ENCODE measurements around the gene RAB22A. TPM values are rescaled to one million over a fixed set of nuclear protein-coding genes. Genes with fewer than 3 reads are reported as not detected.
"Not testable (repeated sequence)": the region's sequence is repeated elsewhere in the genome, so short reads cannot be mapped to it uniquely, and the experiment has no call there.

The RAB22A gene
- total and polyA plus RNA-seq, 9 of the 15 experiments (the other 6 are each of a cell fraction or from before 2014, with no cell fraction given): 1.1 to 8.0 (median 6.7) TPM

DNA sequence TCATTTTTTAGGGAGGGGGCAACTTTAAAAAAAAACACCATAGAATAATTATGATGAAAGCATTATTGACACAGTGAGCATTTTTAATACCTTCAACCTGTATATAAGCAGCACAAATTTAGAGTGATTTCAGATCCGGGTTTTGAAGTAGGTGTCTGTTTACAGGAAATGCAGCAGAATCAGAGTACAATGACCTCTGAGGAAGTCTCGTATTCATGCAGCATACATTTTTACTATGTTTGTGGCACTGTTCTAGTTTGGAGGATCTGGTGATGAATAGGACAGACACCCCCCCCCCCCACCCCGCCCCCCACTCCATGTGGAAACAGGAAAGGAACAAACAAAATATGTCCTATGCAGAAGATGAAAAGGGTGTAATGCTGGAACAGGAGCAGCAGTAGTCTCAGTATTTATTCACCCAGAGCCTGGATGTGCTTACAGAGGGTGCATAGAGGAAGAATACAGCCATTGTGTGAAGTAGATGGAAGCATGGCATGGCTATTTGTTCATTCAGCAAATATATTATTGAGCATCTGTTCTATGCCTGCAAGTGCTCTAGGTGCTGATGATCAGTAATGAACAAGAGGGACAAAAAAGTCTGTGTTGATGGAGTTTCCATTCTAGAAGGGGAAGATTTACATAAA lies 99.2 kb downstream of the RAB22A start (continued):
- TF ChIP-seq, protein P1, sequence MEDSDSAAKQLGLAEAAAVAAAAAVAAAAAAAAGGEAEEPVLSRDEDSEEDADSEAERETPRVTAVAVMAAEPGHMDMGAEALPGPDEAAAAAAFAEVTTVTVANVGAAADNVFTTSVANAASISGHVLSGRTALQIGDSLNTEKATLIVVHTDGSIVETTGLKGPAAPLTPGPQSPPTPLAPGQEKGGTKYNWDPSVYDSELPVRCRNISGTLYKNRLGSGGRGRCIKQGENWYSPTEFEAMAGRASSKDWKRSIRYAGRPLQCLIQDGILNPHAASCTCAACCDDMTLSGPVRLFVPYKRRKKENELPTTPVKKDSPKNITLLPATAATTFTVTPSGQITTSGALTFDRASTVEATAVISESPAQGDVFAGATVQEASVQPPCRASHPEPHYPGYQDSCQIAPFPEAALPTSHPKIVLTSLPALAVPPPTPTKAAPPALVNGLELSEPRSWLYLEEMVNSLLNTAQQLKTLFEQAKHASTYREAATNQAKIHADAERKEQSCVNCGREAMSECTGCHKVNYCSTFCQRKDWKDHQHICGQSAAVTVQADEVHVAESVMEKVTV (CRISPR knock-in tag; IDR thresholded peaks at IDR 0.05): no peak
- TF ChIP-seq ZNF253 (CRISPR knock-in tag; conservative IDR thresholded peaks at IDR 0.05) (no peak), SNRNP70 (optimal IDR thresholded peaks at IDR 0.05; ENCODE audit: low read depth, low read length) (no peak), NR2F6 (CRISPR knock-in tag; IDR thresholded peaks at IDR 0.05) (no peak)

DNA sequence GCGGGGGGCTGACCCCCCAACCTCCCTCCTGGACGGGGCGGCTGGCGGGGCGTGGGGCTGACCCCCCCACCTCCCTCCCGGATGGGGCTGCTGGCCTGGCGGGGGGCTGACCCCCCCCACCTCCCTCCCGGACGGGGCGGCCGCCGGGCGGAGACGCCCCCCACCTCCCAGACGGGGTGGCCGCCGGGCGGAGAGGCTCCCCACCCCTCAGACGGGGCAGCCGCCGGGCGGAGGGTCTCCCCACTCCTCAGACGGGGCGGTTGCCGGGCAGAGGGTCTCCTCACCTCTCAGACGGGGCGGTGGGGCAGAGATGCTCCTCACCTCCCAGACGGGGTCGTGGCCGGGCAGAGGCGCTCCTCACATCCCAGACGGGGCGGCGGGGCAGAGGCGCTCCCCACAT lies 104.7 kb downstream of the RAB22A start:
- H3K36me3 ChIP-seq (ENCODE audit: control insufficient read depth, insufficient read depth, low read length): peaks cover 37% of the 10 kb centered on the region
- ATAC-seq; intact Hi-C loops (cut with micrococcal nuclease); BruUV-seq (replicated peaks); POLR2A ChIA-PET; CTCF ChIA-PET (ENCODE audit: low intra/inter-chr PET ratio); H3K4me2 ChIP-seq (ENCODE audit: insufficient read depth, low read length); H4K20me1 ChIP-seq (replicated peaks; ENCODE audit: control insufficient read depth, insufficient read depth, low read length); H3K9me1 ChIP-seq (ENCODE audit: control insufficient read depth, insufficient read depth, low read length); FAIRE-seq; H2AFZ ChIP-seq (ENCODE audit: low read depth, low read length); H3K4me3 ChIP-seq; H3K9me3 ChIP-seq (replicated peaks; ENCODE audit: control insufficient read depth, insufficient read depth, low read depth, low read length); in situ Hi-C loops (cut with MboI); H3K4me1 ChIP-seq (replicated peaks in 1 of 2; ENCODE audit: control insufficient read depth in 2 of 2, insufficient read depth in 2 of 2, low read length in 2 of 2); H3K27ac ChIP-seq (ENCODE audit: extremely low read depth, low read depth, low read length); DNase-seq (ENCODE audit: extremely low read depth in 1 of 4, low spot score in 3 of 4); H3K9ac ChIP-seq (ENCODE audit: insufficient read depth in 1 of 2, low read depth in 2 of 2, low read length in 2 of 2); H3K27me3 ChIP-seq (ENCODE audit: control insufficient read depth in 2 of 2, insufficient read depth in 2 of 2, low read length in 2 of 2): not testable (repeated sequence)
- WGBS (ENCODE audit: insufficient coverage, low coverage, missing lambda C conversion rate): no CpG with 5 or more reads among the region's 35 CpGs
- H3K79me2 ChIP-seq (ENCODE audit: control insufficient read depth, insufficient read depth, low read length): peaks cover 79% of the 10 kb centered on the region

DNA sequence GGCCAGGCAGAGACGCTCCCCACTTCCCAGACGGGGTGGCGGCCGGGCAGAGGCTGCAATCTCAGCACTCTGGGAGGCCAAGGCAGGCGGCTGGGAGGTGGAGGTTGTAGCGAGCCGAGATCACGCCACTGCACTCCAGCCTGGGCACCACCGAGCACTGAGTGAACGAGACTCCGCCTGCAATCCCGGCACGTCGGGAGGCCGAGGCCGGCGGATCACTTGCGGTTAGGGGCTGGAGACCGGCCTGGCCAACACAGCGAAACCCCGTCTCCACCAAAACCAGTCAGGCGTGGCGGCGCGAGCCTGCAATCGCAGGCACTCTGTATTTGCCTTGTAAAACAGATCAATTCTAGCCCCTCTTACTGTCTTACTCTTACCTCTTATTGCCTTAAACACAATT lies 105.3 kb downstream of the RAB22A start:
- intact Hi-C loops (cut with micrococcal nuclease); POLR2A ChIA-PET: not testable (repeated sequence)

More for the DNA sequence above, 105.3 kb downstream of the RAB22A start:
- H3K4me3 ChIP-seq; ATAC-seq; in situ Hi-C loops (cut with MboI); H3K9me3 ChIP-seq (replicated peaks; ENCODE audit: control insufficient read depth, insufficient read depth, low read depth, low read length); CTCF ChIA-PET (ENCODE audit: low intra/inter-chr PET ratio); H2AFZ ChIP-seq (ENCODE audit: low read depth, low read length); BruUV-seq (replicated peaks); H3K9me1 ChIP-seq (ENCODE audit: control insufficient read depth, insufficient read depth, low read length); H4K20me1 ChIP-seq (replicated peaks; ENCODE audit: control insufficient read depth, insufficient read depth, low read length); H3K27me3 ChIP-seq (ENCODE audit: control insufficient read depth in 2 of 2, insufficient read depth in 2 of 2, low read length in 2 of 2); DNase-seq (ENCODE audit: extremely low read depth in 1 of 4, low spot score in 3 of 4); H3K27ac ChIP-seq (ENCODE audit: extremely low read depth, low read depth, low read length); H3K4me1 ChIP-seq (replicated peaks in 1 of 2; ENCODE audit: control insufficient read depth in 2 of 2, insufficient read depth in 2 of 2, low read length in 2 of 2); H3K4me2 ChIP-seq (ENCODE audit: insufficient read depth, low read length); FAIRE-seq; H3K9ac ChIP-seq (ENCODE audit: insufficient read depth in 1 of 2, low read depth in 2 of 2, low read length in 2 of 2): not testable (repeated sequence)
- Histone ChIP-seq H3K36me3 (ENCODE audit: control insufficient read depth, insufficient read depth, low read length) (peaks cover 42% of the 10 kb centered on the region), H3K79me2 (ENCODE audit: control insufficient read depth, insufficient read depth, low read length) (peaks cover 79% of the 10 kb centered on the region)
- WGBS (ENCODE audit: insufficient coverage, low coverage, missing lambda C conversion rate): 100% methylated on average over 3 of the region's 26 CpGs
